ENCODE data around the gene PDE7B. TPM values are rescaled to one million over a fixed set of nuclear protein-coding genes. Genes with fewer than 3 reads are reported as not detected.

The PDE7B gene
- total and polyA plus RNA-seq, 2 of the 4 experiments (the other 2 are of a cell fraction), result 7.8 to 12.4 TPM

- Histone ChIP-seq H3K4me3 (ENCODE audit: insufficient read depth, low read depth, low read length) (no peak overlapping the region), H4K8ac (ENCODE audit: low read depth in 2 of 2, low read length in 2 of 2) (no peak overlapping the region), H3K27me3 (ENCODE audit: control insufficient read depth, insufficient read depth, low read length) (no peaks in the 10 kb centered on the region), H2BK15ac (ENCODE audit: low read depth, low read length) (0 out of 3 replicates have a peak overlapping the region, but pooled peaks have one; percentile 8), H3K14ac (replicated peaks; ENCODE audit: low read depth, low read length) (no peak overlapping the region), H3K36me3 (ENCODE audit: control insufficient read depth, insufficient read depth, low read length) (peaks cover 19% of the 10 kb centered on the region), H3K4me2 (ENCODE audit: low read depth, low read length) (no peak overlapping the region), H4K20me1 (ENCODE audit: insufficient read depth, low read length) (no peaks in the 10 kb centered on the region), H4K91ac (ENCODE audit: insufficient read depth, low read depth, low read length) (peak overlapping the region; percentile 18; the same call in 1 of the 2 replicates), H2AFZ (replicated peaks; ENCODE audit: low read length, poor library complexity) (no peak overlapping the region), H3K9me1 (ENCODE audit: insufficient read depth, low read length) (peaks cover 17% of the 10 kb centered on the region), H3K4ac (ENCODE audit: low read depth, low read length) (peak overlapping the region; percentile 26), H4K5ac (ENCODE audit: low read depth, low read length) (no peak overlapping the region), H3K27ac (ENCODE audit: insufficient read depth, low read length) (no peak overlapping the region), H2AK5ac (ENCODE audit: low read depth, low read length) (peak overlapping the region; percentile 63), H2BK5ac (ENCODE audit: low read depth, low read length, poor library complexity, severe bottlenecking) (no peak overlapping the region), H2BK120ac (ENCODE audit: low read depth, low read length) (peak overlapping the region; percentile 28), H3K4me1 (ENCODE audit: control insufficient read depth, insufficient read depth, low read length) (peaks cover 16% of the 10 kb centered on the region), H3K9me3 (ENCODE audit: control insufficient read depth, insufficient read depth, low read length) (no peaks in the 10 kb centered on the region), H3K79me1 (ENCODE audit: low read depth in 1 of 2, low read length in 2 of 2) (peaks cover 32 to 63% of the 10 kb centered on the region in 2 experiments), H2AK9ac (replicated peaks; ENCODE audit: low read depth, low read length, poor library complexity) (no peak overlapping the region), H3K18ac (ENCODE audit: low read depth, low read length) (no peak overlapping the region), H3K9ac (ENCODE audit: low read depth, low read length) (no peak overlapping the region), H2BK20ac (ENCODE audit: low read depth, low read length) (no peak overlapping the region), H3K56ac (ENCODE audit: extremely low read depth, insufficient read depth, low read length) (no peak overlapping the region), H3K23ac (ENCODE audit: low read depth, low read length) (no peak overlapping the region)
- intact Hi-C loops (cut with micrococcal nuclease) (no loop called here), in situ Hi-C loops (cut with MboI; ENCODE audit: low sequenced_read_pairs) (no loop called here), dilution Hi-C loops (cut with HindIII; ENCODE audit: low sequenced_read_pairs, unreplicated experiment) (no loop called here)
- no peak for DNase-seq
- ChIA-PET CTCF (interaction anchor here (0.6 kb wide), 1 partner anchor 23 kb away, joined by 4 read pairs; no protein-coding TSS in a partner anchor), POLR2A (ENCODE audit: unreplicated experiment) (no interaction called here)
- no TSS peak for BruUV-seq (replicated peaks)
- no CpG with 5 or more reads among the region's 7 CpGs for WGBS, 2 experiments (ENCODE audit: extremely low coverage in 2 of 2, insufficient read length in 1 of 2)
- ATAC-seq (ENCODE audit: low read depth), result no peak
- TF ChIP-seq RCOR1 (IDR thresholded peaks at IDR 0.05; ENCODE audit: insufficient replicate concordance, low read length), result no peak
- TF ChIP-seq RAD21 (IDR thresholded peaks at IDR 0.05; ENCODE audit: low read length), result no peak
- no peak for TF ChIP-seq BHLHE40 (IDR thresholded peaks at IDR 0.05; ENCODE audit: low read depth, low read length)
- TF ChIP-seq FOS (IDR thresholded peaks at IDR 0.05; ENCODE audit: low read depth, low read length), result no peak
- TF ChIP-seq MAZ (IDR thresholded peaks at IDR 0.05; ENCODE audit: borderline replicate concordance, low read depth, low read length), result no peak
- TF ChIP-seq ELK1 (IDR thresholded peaks at IDR 0.05; ENCODE audit: borderline replicate concordance, low read depth, low read length), result no peak
- no peak for TF ChIP-seq USF2 (IDR thresholded peaks at IDR 0.05; ENCODE audit: low read depth, low read length)
- no peak for TF ChIP-seq MXI1 (IDR thresholded peaks at IDR 0.05; ENCODE audit: borderline replicate concordance, low read depth, low read length)
- no peak for TF ChIP-seq NFE2L2 (IDR thresholded peaks at IDR 0.05; ENCODE audit: low read depth, low read length)
- TF ChIP-seq POLR2A (IDR thresholded peaks at IDR 0.05; ENCODE audit: low read depth, low read length), result no peak
- TF ChIP-seq CEBPB (IDR thresholded peaks at IDR 0.05; ENCODE audit: low read depth, low read length), result no peak
- no peak for TF ChIP-seq MAFK (IDR thresholded peaks at IDR 0.05; ENCODE audit: low read depth, low read length)
- TF ChIP-seq CHD1 (IDR thresholded peaks at IDR 0.05; ENCODE audit: low read depth, low read length), result no peak
- TF ChIP-seq RFX5 (IDR thresholded peaks at IDR 0.05; ENCODE audit: low read depth, low read length), result no peak
- TF ChIP-seq, protein P1, sequence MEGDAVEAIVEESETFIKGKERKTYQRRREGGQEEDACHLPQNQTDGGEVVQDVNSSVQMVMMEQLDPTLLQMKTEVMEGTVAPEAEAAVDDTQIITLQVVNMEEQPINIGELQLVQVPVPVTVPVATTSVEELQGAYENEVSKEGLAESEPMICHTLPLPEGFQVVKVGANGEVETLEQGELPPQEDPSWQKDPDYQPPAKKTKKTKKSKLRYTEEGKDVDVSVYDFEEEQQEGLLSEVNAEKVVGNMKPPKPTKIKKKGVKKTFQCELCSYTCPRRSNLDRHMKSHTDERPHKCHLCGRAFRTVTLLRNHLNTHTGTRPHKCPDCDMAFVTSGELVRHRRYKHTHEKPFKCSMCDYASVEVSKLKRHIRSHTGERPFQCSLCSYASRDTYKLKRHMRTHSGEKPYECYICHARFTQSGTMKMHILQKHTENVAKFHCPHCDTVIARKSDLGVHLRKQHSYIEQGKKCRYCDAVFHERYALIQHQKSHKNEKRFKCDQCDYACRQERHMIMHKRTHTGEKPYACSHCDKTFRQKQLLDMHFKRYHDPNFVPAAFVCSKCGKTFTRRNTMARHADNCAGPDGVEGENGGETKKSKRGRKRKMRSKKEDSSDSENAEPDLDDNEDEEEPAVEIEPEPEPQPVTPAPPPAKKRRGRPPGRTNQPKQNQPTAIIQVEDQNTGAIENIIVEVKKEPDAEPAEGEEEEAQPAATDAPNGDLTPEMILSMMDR (conservative IDR thresholded peaks at IDR 0.05; ENCODE audit: low read depth, low read length), result no peak
- no peak for TF ChIP-seq SMC3 (IDR thresholded peaks at IDR 0.05; ENCODE audit: low read depth, low read length)
Observed at GRCh38 chr6:136072691-136073090, 221.2 kb downstream of the PDE7B start.
